H1 (cell line): ENCODE data around the gene MORC3.

Source experiments
- BACH1 ChIP-seq: IDR thresholded peaks from 2 replicates; pipeline ENCODE4 v1.6.1; 2012; ENCODE audit warnings: low read length, improper control_type of control experiment
- BRCA1 ChIP-seq: IDR thresholded peaks from 2 replicates; pipeline ENCODE4 v1.6.1; 2012; ENCODE audit warnings: low read depth, low read length, improper control_type of control experiment
- CTCF ChIP-seq, 3 experiments: IDR thresholded peaks; 1 replicate in 2 of 3; 2 replicates in 1 of 3; pipeline versions ENCODE4 v1.5.1 to v1.6.1; 2011; ENCODE audit warnings: low read length in 3 of 3, mild to moderate bottlenecking in 3 of 3, inconsistent platforms in 2 of 3, low read depth in 1 of 3, moderate library complexity in 1 of 3; ENCODE audit not compliant: insufficient read depth in 1 of 3; ENCODE audit errors: control extremely low read depth in 1 of 3
- HDAC2 ChIP-seq, 2 experiments: fragments of 300-600 bp in 1 of 2; sonication (generic) in 1 of 2; IDR thresholded peaks; 2 replicates each; pipeline ENCODE4 v1.6.1; 2011 to 2012; ENCODE audit warnings: low read depth in 2 of 2, low read length in 2 of 2, mild to moderate bottlenecking in 2 of 2, moderate library complexity in 2 of 2, borderline replicate concordance in 1 of 2, inconsistent platforms in 1 of 2

GRCh38 chr21:36306872-36307534 is 13.0 kb upstream of the MORC3 start:
- TF ChIP-seq CTCF (IDR thresholded peaks at IDR 0.05; ENCODE audit: control extremely low read depth in 1 of 3, insufficient read depth in 1 of 3, low read depth in 1 of 3, low read length in 3 of 3) (no peak), BACH1 (no peak), BRCA1 (no peak), HDAC2 (IDR thresholded peaks at IDR 0.05; ENCODE audit: borderline replicate concordance in 1 of 2, low read depth in 2 of 2, low read length in 2 of 2) (no peak)
